Measurements from ENCODE around the gene LRRC63. TPM values are rescaled to one million over a fixed set of nuclear protein-coding genes. Genes with fewer than 3 reads are reported as not detected.

The LRRC63 gene
- total and polyA plus RNA-seq, 2 of the 4 experiments (the other 2 are of a cell fraction): not detected

DNA sequence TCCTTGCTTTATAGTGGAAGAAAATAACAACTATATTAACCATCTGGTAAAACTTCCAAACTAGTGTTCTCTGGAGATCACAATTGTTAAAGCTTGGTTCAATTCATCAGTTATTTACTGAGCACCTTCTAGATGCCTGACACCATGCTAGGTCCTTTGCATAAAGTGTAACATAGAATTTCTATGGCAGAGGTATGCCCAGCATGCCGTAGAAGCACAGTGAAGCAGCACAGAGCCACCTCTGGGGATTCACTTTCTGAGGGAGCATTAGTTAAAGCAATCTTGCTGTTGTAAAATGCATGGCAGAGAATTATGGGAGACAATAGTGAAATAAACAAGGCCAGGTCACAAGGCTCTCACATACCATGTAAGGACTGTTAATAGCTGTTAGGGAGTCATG, 75.2 kb downstream of the LRRC63 start:
- Histone ChIP-seq H4K91ac (ENCODE audit: insufficient read depth, low read depth, low read length) (no peak overlapping the region), H3K23ac (ENCODE audit: low read depth, low read length) (no peak overlapping the region), H2AFZ (replicated peaks; ENCODE audit: low read length, poor library complexity) (no peak overlapping the region), H4K8ac (ENCODE audit: low read depth in 2 of 2, low read length in 2 of 2) (no peak overlapping the region), H3K56ac (ENCODE audit: extremely low read depth, insufficient read depth, low read length) (no peak overlapping the region), H3K4me3 (ENCODE audit: insufficient read depth, low read depth, low read length) (no peak overlapping the region), H3K79me1 (ENCODE audit: low read depth in 1 of 2, low read length in 2 of 2) (no peaks in the 10 kb centered on the region), H3K4me1 (ENCODE audit: control insufficient read depth, insufficient read depth, low read length) (no peaks in the 10 kb centered on the region), H3K4me2 (ENCODE audit: low read depth, low read length) (no peak overlapping the region), H2AK5ac (ENCODE audit: low read depth, low read length) (no peak overlapping the region), H3K18ac (ENCODE audit: low read depth, low read length) (no peak overlapping the region), H3K9me3 (ENCODE audit: control insufficient read depth, insufficient read depth, low read length) (no peaks in the 10 kb centered on the region), H3K4ac (ENCODE audit: low read depth, low read length) (no peak overlapping the region), H3K9me1 (ENCODE audit: insufficient read depth, low read length) (no peaks in the 10 kb centered on the region), H3K27ac (ENCODE audit: insufficient read depth, low read length) (no peak overlapping the region), H4K20me1 (ENCODE audit: insufficient read depth, low read length) (no peaks in the 10 kb centered on the region), H2BK20ac (ENCODE audit: low read depth, low read length) (no peak overlapping the region), H3K14ac (replicated peaks; ENCODE audit: low read depth, low read length) (no peak overlapping the region), H4K5ac (ENCODE audit: low read depth, low read length) (no peak overlapping the region), H3K9ac (ENCODE audit: low read depth, low read length) (no peak overlapping the region), H3K27me3 (ENCODE audit: control insufficient read depth, insufficient read depth, low read length) (peaks cover 2% of the 10 kb centered on the region; the same call in 1 of the 2 replicates), H2BK15ac (ENCODE audit: low read depth, low read length) (no peak overlapping the region), H2BK120ac (ENCODE audit: low read depth, low read length) (no peak overlapping the region), H3K36me3 (ENCODE audit: control insufficient read depth, insufficient read depth, low read length) (no peaks in the 10 kb centered on the region), H2AK9ac (replicated peaks; ENCODE audit: low read depth, low read length, poor library complexity) (no peak overlapping the region), H2BK5ac (ENCODE audit: low read depth, low read length, poor library complexity, severe bottlenecking) (no peak overlapping the region)
- CTCF ChIA-PET: no interaction called here
- dilution Hi-C loops (cut with HindIII; ENCODE audit: low sequenced_read_pairs, unreplicated experiment): no loop called here
- WGBS, 2 experiments (ENCODE audit: extremely low coverage in 2 of 2, insufficient read length in 1 of 2): 33% methylated on average over 1 of the region's 1 CpG; no CpG with 5 or more reads in 1 of the 2 experiments
- POLR2A ChIA-PET (ENCODE audit: unreplicated experiment): no interaction called here
- no TSS peak for BruUV-seq (replicated peaks)
- in situ Hi-C loops (cut with MboI; ENCODE audit: low sequenced_read_pairs): no loop called here
- intact Hi-C loops (cut with micrococcal nuclease): no loop called here
- ATAC-seq (ENCODE audit: low read depth): no peak
- TF ChIP-seq MXI1 (IDR thresholded peaks at IDR 0.05; ENCODE audit: borderline replicate concordance, low read depth, low read length) (no peak), RFX5 (IDR thresholded peaks at IDR 0.05; ENCODE audit: low read depth, low read length) (no peak), RCOR1 (IDR thresholded peaks at IDR 0.05; ENCODE audit: insufficient replicate concordance, low read length) (no peak), SMC3 (IDR thresholded peaks at IDR 0.05; ENCODE audit: low read depth, low read length) (no peak), BHLHE40 (IDR thresholded peaks at IDR 0.05; ENCODE audit: low read depth, low read length) (no peak), MAFK (IDR thresholded peaks at IDR 0.05; ENCODE audit: low read depth, low read length) (no peak), CHD1 (IDR thresholded peaks at IDR 0.05; ENCODE audit: low read depth, low read length) (no peak), NFE2L2 (IDR thresholded peaks at IDR 0.05; ENCODE audit: low read depth, low read length) (no peak), FOS (IDR thresholded peaks at IDR 0.05; ENCODE audit: low read depth, low read length) (no peak)
- TF ChIP-seq, protein P1, sequence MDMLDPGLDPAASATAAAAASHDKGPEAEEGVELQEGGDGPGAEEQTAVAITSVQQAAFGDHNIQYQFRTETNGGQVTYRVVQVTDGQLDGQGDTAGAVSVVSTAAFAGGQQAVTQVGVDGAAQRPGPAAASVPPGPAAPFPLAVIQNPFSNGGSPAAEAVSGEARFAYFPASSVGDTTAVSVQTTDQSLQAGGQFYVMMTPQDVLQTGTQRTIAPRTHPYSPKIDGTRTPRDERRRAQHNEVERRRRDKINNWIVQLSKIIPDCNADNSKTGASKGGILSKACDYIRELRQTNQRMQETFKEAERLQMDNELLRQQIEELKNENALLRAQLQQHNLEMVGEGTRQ (IDR thresholded peaks at IDR 0.05; ENCODE audit: low read depth, low read length): no peak
- TF ChIP-seq, protein P2, sequence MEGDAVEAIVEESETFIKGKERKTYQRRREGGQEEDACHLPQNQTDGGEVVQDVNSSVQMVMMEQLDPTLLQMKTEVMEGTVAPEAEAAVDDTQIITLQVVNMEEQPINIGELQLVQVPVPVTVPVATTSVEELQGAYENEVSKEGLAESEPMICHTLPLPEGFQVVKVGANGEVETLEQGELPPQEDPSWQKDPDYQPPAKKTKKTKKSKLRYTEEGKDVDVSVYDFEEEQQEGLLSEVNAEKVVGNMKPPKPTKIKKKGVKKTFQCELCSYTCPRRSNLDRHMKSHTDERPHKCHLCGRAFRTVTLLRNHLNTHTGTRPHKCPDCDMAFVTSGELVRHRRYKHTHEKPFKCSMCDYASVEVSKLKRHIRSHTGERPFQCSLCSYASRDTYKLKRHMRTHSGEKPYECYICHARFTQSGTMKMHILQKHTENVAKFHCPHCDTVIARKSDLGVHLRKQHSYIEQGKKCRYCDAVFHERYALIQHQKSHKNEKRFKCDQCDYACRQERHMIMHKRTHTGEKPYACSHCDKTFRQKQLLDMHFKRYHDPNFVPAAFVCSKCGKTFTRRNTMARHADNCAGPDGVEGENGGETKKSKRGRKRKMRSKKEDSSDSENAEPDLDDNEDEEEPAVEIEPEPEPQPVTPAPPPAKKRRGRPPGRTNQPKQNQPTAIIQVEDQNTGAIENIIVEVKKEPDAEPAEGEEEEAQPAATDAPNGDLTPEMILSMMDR (conservative IDR thresholded peaks at IDR 0.05; ENCODE audit: low read depth, low read length): no peak
- TF ChIP-seq, protein P3, sequence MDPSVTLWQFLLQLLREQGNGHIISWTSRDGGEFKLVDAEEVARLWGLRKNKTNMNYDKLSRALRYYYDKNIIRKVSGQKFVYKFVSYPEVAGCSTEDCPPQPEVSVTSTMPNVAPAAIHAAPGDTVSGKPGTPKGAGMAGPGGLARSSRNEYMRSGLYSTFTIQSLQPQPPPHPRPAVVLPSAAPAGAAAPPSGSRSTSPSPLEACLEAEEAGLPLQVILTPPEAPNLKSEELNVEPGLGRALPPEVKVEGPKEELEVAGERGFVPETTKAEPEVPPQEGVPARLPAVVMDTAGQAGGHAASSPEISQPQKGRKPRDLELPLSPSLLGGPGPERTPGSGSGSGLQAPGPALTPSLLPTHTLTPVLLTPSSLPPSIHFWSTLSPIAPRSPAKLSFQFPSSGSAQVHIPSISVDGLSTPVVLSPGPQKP (IDR thresholded peaks at IDR 0.05; ENCODE audit: borderline replicate concordance, low read depth, low read length): no peak
- DNase-seq: no peak
